HepG2 (cell line): ENCODE measurements around the gene CCDC30. TPM values are rescaled to one million over a fixed set of nuclear protein-coding genes. Genes with fewer than 3 reads are reported as not detected.

ENCODE experiments used
- ATAC-seq: fragments of 200-7000 bp; cut with Tn5 transposase; 3 replicates; pipeline ENCODE4 v1.9.1; 2020; ENCODE audit warnings: mild to moderate bottlenecking, moderate library complexity
- BruUV-seq: library from RNA; stranded (reverse); fragments of 400-500 nt; replicated peaks from 2 replicates; lab custom pipeline; 2021; lab: Mats Ljungman, UMichigan
- CTCF ChIA-PET: fragments of 300-600 bp; formaldehyde crosslinking; extraction: SDS; loops from one replicate; lab custom pipeline; 2021; ENCODE audit warnings: low total read pairs, inconsistent platforms, low intra/inter-chr PET ratio; lab: Yijun Ruan, JAX
- POLR2A ChIA-PET: fragments of 350-600 bp; sonication (Branson Sonifier 250); formaldehyde crosslinking; loops from one replicate; lab custom pipeline; 2020; ENCODE audit warnings: antibody characterized with exemption, inconsistent platforms; lab: Yijun Ruan, JAX
- DNase-seq: peaks from one replicate; pipeline ENCODE4 v3.0.0-alpha.2; 2015; ENCODE audit warnings: low spot score
- FAIRE-seq: peaks from 3 replicates; lab custom pipeline; 2011; peaks lifted over from hg19 to GRCh38; lab: Jason Lieb, UNC
- H2AFZ ChIP-seq: one replicate; pipeline ENCODE4 v1.6.1; 2011; ENCODE audit warnings: low read length, inconsistent platforms
- H3K27ac ChIP-seq: fragments of 300-600 bp; 3 replicates; pipeline ENCODE4 v1.8.0; 2011; ENCODE audit warnings: mixed run types, mild to moderate bottlenecking, mixed read lengths, low read length, inconsistent platforms; ENCODE audit not compliant: insufficient read depth; ENCODE audit errors: extremely low read length
- H3K27me3 ChIP-seq, 2 experiments: fragments of 200-600 bp in 1 of 2; 2 replicates in 1 of 2; 3 replicates in 1 of 2; pipeline versions ENCODE4 v1.6.0 to v1.8.0; 2011; ENCODE audit warnings: low read length in 2 of 2, mild to moderate bottlenecking in 2 of 2, moderate library complexity in 2 of 2, inconsistent platforms in 1 of 2; ENCODE audit not compliant: insufficient read depth in 2 of 2, control insufficient read depth in 1 of 2
- H3K36me3 ChIP-seq, 2 experiments: fragments of 200-600 bp in 1 of 2; replicated peaks in 1 of 2; 2 replicates in 1 of 2; 3 replicates in 1 of 2; pipeline versions ENCODE4 v1.5.1 to v1.8.0; 2011; ENCODE audit warnings: low read length in 2 of 2, inconsistent platforms in 1 of 2; ENCODE audit not compliant: insufficient read depth in 2 of 2, control insufficient read depth in 1 of 2
- H3K4me1 ChIP-seq: 2 replicates; pipeline ENCODE4 v1.5.1; 2012; ENCODE audit warnings: low read length, inconsistent platforms; ENCODE audit not compliant: insufficient read depth
- H3K4me2 ChIP-seq: 2 replicates; pipeline ENCODE4 v1.6.0; 2011; ENCODE audit warnings: low read depth, low read length, inconsistent platforms
- H3K4me3 ChIP-seq, 3 experiments: fragments of 200-600 bp in 1 of 3; sonication (generic), shearing (Covaris generic) in 1 of 3; replicated peaks in 1 of 3; 2 replicates each; pipeline ENCODE4 v1.5.1; 2011 to 2016; ENCODE audit warnings: low read length in 3 of 3, inconsistent platforms in 2 of 3, low read depth in 2 of 3, mild to moderate bottlenecking in 2 of 3, control low read depth in 1 of 3, mixed read lengths in 1 of 3; ENCODE audit not compliant: insufficient read depth in 1 of 3
- H3K79me2 ChIP-seq: one replicate; pipeline ENCODE4 v1.6.1; 2011; ENCODE audit warnings: low read length, inconsistent platforms; ENCODE audit not compliant: insufficient read depth
- H3K9ac ChIP-seq: 2 replicates; pipeline ENCODE4 v1.6.0; 2011; ENCODE audit warnings: mild to moderate bottlenecking, low read depth, low read length, inconsistent platforms; ENCODE audit not compliant: insufficient read depth
- H3K9me3 ChIP-seq: 2 replicates; pipeline ENCODE4 v1.5.1; 2012; ENCODE audit warnings: mild to moderate bottlenecking, low read length
- H4K20me1 ChIP-seq: 2 replicates; pipeline ENCODE4 v1.6.0; 2011; ENCODE audit warnings: inconsistent platforms, mild to moderate bottlenecking, low read length, moderate library complexity; ENCODE audit not compliant: insufficient read depth
- FOXK2 ChIP-seq: fragments of 450-650 bp; IDR thresholded peaks from 2 replicates; pipeline ENCODE4 v1.6.1; 2016
- HDAC1 ChIP-seq: sonication (generic); formaldehyde crosslinking; IDR thresholded peaks from 2 replicates; pipeline ENCODE4 v1.5.1; 2020; ENCODE audit warnings: mild to moderate bottlenecking, missing genetic modification reagents
- KDM4B ChIP-seq: sonication (generic); formaldehyde crosslinking; IDR thresholded peaks from 2 replicates; pipeline ENCODE4 v1.4.0; 2020; ENCODE audit warnings: missing genetic modification reagents
- PRDM15 ChIP-seq: sonication (generic); formaldehyde crosslinking; IDR thresholded peaks from 2 replicates; pipeline ENCODE4 v1.4.0; 2020; ENCODE audit warnings: missing genetic modification reagents
- SNRNP70 ChIP-seq: fragments of 200-400 bp; formaldehyde crosslinking; IDR thresholded peaks from 2 replicates; pipeline ENCODE4 v1.6.1; 2017; ENCODE audit warnings: mild to moderate bottlenecking, low read depth, low read length, moderate library complexity
- SOX13 ChIP-seq, 3 experiments: fragments of 450-650 bp in 1 of 3; sonication (generic) in 1 of 3; formaldehyde crosslinking in 1 of 3; IDR thresholded peaks in 2 of 3; conservative IDR thresholded peaks in 1 of 3; 2 replicates each; pipeline versions ENCODE4 v1.5.0 to v1.6.1; 2016 to 2020; ENCODE audit warnings: antibody characterized with exemption in 1 of 3, mild to moderate bottlenecking in 1 of 3, missing compliant biosample characterization in 1 of 3, missing genetic modification reagents in 1 of 3, moderate library complexity in 1 of 3
- ZBTB37 ChIP-seq: sonication (generic); formaldehyde crosslinking; IDR thresholded peaks from 2 replicates; pipeline ENCODE4 v1.4.0; 2020; ENCODE audit warnings: mild to moderate bottlenecking, missing genetic modification reagents
- ZFP37 ChIP-seq: sonication (generic); formaldehyde crosslinking; IDR thresholded peaks from 2 replicates; pipeline ENCODE4 v1.4.0; 2020; ENCODE audit warnings: missing genetic modification reagents, borderline replicate concordance
- ZFP41 ChIP-seq: sonication (generic); formaldehyde crosslinking; IDR thresholded peaks from 2 replicates; pipeline ENCODE4 v1.4.0; 2020; ENCODE audit warnings: mild to moderate bottlenecking, missing genetic modification reagents, borderline replicate concordance
- ZNF280D ChIP-seq: sonication (generic); formaldehyde crosslinking; IDR thresholded peaks from 2 replicates; pipeline ENCODE4 v1.5.1; 2020; ENCODE audit warnings: mild to moderate bottlenecking, missing genetic modification reagents
- ZNF709 ChIP-seq: sonication (generic); formaldehyde crosslinking; IDR thresholded peaks from 2 replicates; pipeline ENCODE4 v1.5.0; 2020; ENCODE audit warnings: mild to moderate bottlenecking, missing genetic modification reagents
- WGBS: methylation state at CpG from one replicate; pipeline ENCODE4 v1.1.6; 2017; ENCODE audit warnings: low lambda C conversion rate; 5-methylcytosine and 5-hydroxymethylcytosine counted together
- in situ Hi-C: cut with HindIII; loops from 2 replicates; pipeline ENCODE4 v1.10.0; 2017; ENCODE audit warnings: low pct_unique_long_range_greater_than_20kb; ENCODE audit not compliant: extremely low pct_ligation_motif_present
- intact Hi-C: fragments of 100-400 bp; cut with micrococcal nuclease; formaldehyde crosslinking; loops from one replicate; pipeline ENCODE4 v1.10.0; 2022; ENCODE audit not compliant: unreplicated experiment
- polyA plus RNA-seq, 8 experiments: library from polyadenylated mRNA; depleted of rRNA in 3 of 8; stranded (reverse) in 7 of 8; unstranded in 1 of 8; fragments of >200 nt; fragmentation: Illumina TruSeq in 4 of 8; extraction: Trizol in 4 of 8; gene quantifications; 2 replicates each; pipeline versions ENCODE4 v1.2.1 to v1.2.3, GENCODE V29; 2011 to 2016; ENCODE audit warnings: low read depth in 4 of 8, missing spikeins in 1 of 8, mixed read lengths in 1 of 8; ENCODE audit not compliant: insufficient read depth in 1 of 8
- total RNA-seq, 5 experiments: library from RNA; depleted of rRNA; stranded (reverse); fragments of >200 nt; fragmentation: Illumina TruSeq; extraction: Trizol; gene quantifications; 2 replicates each; pipeline ENCODE4 v1.2.3, GENCODE V29; 2016; ENCODE audit warnings: low read depth in 1 of 5

CCDC30 gene
- total and polyA plus RNA-seq, 2 of the 13 experiments (the other 11 are each of a cell fraction or from before 2014, with no cell fraction given) = 0.25 to 0.77 TPM

GRCh38 chr1:42533101-42533863 lies 70.2 kb downstream of the CCDC30 start:
- BruUV-seq = no TSS peak

More at GRCh38 chr1:42533101-42533863, 70.2 kb downstream of the CCDC30 start:
- in situ Hi-C loops = no loop called here
- H3K4me1 ChIP-seq = no peaks in the 10 kb centered on the region
- no peak overlapping the region for H3K4me3 ChIP-seq
- no peak overlapping the region for H3K27ac ChIP-seq
- no peak for FAIRE-seq
- TF ChIP-seq PRDM15 (no peak), ZNF280D (CRISPR knock-in tag) (no peak), ZFP41 (CRISPR knock-in tag) (no peak), HDAC1 (CRISPR knock-in tag) (no peak), KDM4B (CRISPR knock-in tag) (no peak), ZBTB37 (no peak), ZFP37 (CRISPR knock-in tag) (no peak), SNRNP70 (no peak), ZNF709 (no peak), FOXK2 (no peak), SOX13 (IDR thresholded peaks at IDR 0.05) (no peak), SOX13 (CRISPR knock-in tag; conservative IDR thresholded peaks at IDR 0.05 in 1 of 2, IDR thresholded peaks at IDR 0.05 in 1 of 2) (no peak)
- no peaks in the 10 kb centered on the region for H3K27me3 ChIP-seq
- no peak for ATAC-seq
- DNase-seq = no peak
- no peaks in the 10 kb centered on the region for H3K79me2 ChIP-seq
- ChIA-PET CTCF (no interaction called here), POLR2A (no interaction called here)
- no peak overlapping the region for H2AFZ ChIP-seq
- no peaks in the 10 kb centered on the region for H4K20me1 ChIP-seq
- H3K9me3 ChIP-seq = no peaks in the 10 kb centered on the region
- intact Hi-C loops = no loop called here
- H3K9ac ChIP-seq = no peak overlapping the region
- 70% methylated on average over 6 of the region's 6 CpGs for WGBS
- no peak overlapping the region for H3K4me2 ChIP-seq
- H3K36me3 ChIP-seq = no peaks in the 10 kb centered on the region
